Stimulated activated CD8-positive, alpha-beta memory T cell treated with anti-CD3 and anti-CD28 coated beads, Interleukin-4, amount 100 ng/mL, for 4 hours (primary cell): ENCODE results near the gene FAM76A.
"Not testable (repeated sequence)": the region's sequence is repeated elsewhere in the genome, so short reads cannot be mapped to it uniquely, and the experiment has no call there.

Experiments
- DNase-seq, 2 donors: peaks; one replicate each; pipeline ENCODE4 v3.0.0-alpha.2; 2020; ENCODE audit warnings: low read depth in 2 of 2, low spot score in 1 of 2

The FAM76A gene

GRCh38 chr1:27776276-27776675 is 50.5 kb downstream of the FAM76A start:
- not testable (repeated sequence) for DNase-seq

GRCh38 chr1:27778056-27778455 is 52.3 kb downstream of the FAM76A start:
- no peak for DNase-seq

GRCh38 chr1:27779122-27779521 is 53.4 kb downstream of the FAM76A start:
- DNase-seq = no peak

- DNase-seq = no peak
These were observed 57.2 kb downstream of the FAM76A start for GRCh38 chr1:27782950-27783349.

GRCh38 chr1:27784700-27785099 is 58.9 kb downstream of the FAM76A start:
- DNase-seq = no peak

GRCh38 chr1:27785781-27786455 is 60.2 kb downstream of the FAM76A start:
- DNase-seq = no peak

GRCh38 chr1:27787895-27788294 is 62.1 kb downstream of the FAM76A start:
- DNase-seq = no peak

GRCh38 chr1:27789540-27790041 is 63.8 kb downstream of the FAM76A start:
- DNase-seq = no peak

GRCh38 chr1:27790270-27790669 is 64.5 kb downstream of the FAM76A start:
- DNase-seq = not testable (repeated sequence)

- no peak for DNase-seq
These were observed 69.8 kb downstream of the FAM76A start for GRCh38 chr1:27795601-27796000.

- no peak for DNase-seq
These were observed 79.0 kb downstream of the FAM76A start for GRCh38 chr1:27804791-27805190.

GRCh38 chr1:27806758-27807157 is 81.0 kb downstream of the FAM76A start:
- DNase-seq = no peak

- DNase-seq = no peak
These were observed 81.6 kb downstream of the FAM76A start for GRCh38 chr1:27807385-27807784.

GRCh38 chr1:27808131-27808530 is 82.4 kb downstream of the FAM76A start:
- not testable (repeated sequence) for DNase-seq

- no peak for DNase-seq
These were observed 84.1 kb downstream of the FAM76A start for GRCh38 chr1:27809883-27810282.

- DNase-seq = no peak
These were observed 86.2 kb downstream of the FAM76A start for GRCh38 chr1:27811741-27812500.
